GM21723 (cell line): ENCODE measurements around the gene FAM174C.

Experiments used
- ATAC-seq: cut with Tn5 transposase; IDR thresholded peaks from one replicate; pipeline ENCODE4 v1.9.1; 2021; ENCODE audit warnings: mild to moderate bottlenecking, moderate library complexity; ENCODE audit not compliant: unreplicated experiment

FAM174C gene

DNA sequence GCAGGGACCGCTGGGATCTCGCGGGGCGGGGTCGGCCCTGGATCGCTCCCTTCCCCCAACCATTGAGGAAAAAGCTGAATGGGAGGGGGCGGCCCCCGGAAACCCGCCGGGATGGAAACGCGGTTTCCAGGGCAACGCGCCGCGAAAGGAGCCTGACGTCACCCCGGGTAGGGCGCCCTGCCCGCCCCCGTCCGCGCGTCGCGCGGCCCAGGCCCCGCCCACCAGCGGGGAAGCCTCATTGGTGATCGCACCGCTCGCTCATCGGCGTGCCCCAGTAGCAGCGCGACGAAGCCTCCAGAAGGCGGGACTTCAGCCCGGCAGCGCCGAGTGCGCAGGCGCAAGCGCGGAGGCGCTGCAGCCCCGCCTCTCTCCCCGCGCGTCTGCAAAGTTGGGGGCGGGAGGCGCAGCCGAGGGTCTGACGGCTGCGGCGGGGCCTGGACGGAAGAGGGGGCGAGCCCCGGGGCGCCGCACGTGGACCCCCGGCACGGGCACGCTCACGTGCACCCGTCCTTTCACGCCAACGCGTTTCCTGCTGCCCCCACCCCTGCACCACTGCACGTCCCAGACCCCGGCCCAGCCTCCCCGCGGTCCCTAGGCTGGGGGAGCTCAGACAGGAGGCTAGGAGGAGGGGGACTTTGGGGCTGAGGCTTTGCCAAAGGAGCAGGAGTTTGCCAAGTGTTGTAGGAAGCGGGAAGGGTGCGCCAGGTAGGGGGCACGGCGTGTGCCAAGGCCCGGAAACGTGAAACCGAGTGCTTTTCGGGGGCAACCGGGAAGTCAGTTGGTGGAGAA lies 14.4 kb upstream of the FAM174C start:
- ATAC-seq: peak; percentile 49

DNA sequence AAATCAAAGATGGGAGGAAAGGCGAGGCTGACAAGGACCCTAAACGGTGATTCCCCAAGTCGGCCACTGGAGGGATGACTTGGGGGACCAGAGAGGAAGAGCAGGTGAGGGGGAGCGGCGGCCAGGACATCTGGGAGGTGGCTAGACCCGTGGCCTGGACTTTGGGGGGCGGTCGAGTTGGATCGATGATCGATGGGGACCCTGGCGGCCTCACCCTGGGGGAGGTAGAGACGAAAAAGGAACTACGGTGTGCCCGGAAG lies 13.9 kb upstream of the FAM174C start:
- ATAC-seq: no peak

DNA sequence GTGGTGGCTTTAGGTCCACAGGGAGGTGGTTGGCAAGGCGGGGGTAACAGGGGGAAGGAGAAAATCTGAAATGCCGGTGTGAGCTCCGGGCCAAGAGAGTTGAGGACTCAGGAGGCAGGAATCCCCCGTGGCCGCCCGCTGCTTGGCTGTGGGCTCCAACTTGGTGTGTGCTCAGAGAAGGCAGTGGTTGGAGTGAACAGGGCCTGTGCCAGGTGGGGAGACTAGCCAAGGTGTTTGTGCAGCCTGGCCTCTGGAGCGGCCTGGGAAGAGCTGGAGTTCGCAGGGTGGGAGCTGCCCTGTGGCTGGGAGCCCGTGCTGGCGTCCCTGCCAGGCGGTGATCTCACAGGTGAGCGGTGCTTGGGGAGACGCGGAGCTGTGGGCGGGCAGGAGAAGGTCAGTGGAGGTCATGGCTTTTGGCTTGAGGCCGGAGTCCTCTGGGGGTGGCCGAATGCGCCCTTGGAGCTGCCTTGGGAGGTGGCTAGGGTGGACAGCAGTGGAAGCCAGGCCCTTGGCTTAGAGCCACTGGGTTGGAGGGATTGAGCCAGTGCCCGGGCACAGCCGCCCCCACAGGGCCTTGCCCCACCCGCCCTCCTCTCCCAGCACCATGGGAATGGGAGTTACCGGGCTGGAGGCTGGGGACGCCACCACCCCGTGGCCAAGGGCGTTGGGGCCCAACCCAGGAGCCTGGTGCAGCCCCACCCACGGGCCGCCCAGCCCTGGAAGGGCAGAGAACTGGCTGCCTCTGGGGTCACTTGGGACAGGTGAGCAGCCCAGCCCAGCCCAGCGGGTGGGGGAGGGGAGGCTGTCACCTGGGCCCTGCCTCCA lies 13.3 kb upstream of the FAM174C start:
- ATAC-seq: no peak

DNA sequence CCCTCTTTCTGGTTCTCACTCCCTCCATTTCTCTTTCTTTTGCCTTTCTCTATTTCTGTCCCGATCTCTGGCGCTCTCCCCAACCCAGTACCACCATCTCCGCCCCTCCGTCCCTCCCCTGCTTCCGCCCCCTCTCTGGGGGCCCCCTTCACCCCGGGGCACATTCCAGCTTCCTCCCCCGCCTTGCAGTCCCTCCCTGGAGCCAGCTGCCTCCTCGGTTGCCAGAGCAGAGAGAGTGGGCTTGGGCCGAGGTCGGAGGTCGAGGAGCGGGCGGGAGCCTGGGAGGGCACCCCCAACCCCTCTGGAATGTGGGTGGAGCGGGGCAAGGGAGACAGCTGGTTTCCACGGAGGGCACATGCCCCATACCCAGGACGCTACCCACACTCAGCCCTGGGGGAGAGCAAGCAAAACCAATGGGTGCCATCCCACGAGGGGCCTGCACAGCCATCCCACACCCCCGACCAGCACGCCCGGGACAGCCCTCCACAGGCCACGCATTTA lies 12.7 kb upstream of the FAM174C start:
- no peak for ATAC-seq

DNA sequence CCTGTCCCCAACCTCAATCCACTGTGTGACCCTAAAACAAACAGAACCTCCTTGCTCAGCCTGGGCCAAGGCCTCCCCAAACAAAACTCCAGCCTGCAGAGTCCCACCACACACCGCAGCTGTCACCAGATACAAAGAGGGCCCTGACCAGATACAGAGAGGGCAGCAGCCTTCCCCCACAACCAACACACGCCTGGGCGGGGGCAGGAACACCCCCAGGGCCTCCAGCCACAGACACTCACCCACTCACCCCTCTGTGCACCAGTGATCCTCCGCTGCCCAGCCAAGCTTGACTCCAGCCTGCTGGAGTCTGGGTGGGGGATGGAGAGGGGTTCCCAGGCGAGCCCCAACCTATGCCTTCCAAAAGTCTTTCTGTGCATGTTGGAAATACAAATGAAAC lies 12.1 kb upstream of the FAM174C start:
- ATAC-seq: no peak

DNA sequence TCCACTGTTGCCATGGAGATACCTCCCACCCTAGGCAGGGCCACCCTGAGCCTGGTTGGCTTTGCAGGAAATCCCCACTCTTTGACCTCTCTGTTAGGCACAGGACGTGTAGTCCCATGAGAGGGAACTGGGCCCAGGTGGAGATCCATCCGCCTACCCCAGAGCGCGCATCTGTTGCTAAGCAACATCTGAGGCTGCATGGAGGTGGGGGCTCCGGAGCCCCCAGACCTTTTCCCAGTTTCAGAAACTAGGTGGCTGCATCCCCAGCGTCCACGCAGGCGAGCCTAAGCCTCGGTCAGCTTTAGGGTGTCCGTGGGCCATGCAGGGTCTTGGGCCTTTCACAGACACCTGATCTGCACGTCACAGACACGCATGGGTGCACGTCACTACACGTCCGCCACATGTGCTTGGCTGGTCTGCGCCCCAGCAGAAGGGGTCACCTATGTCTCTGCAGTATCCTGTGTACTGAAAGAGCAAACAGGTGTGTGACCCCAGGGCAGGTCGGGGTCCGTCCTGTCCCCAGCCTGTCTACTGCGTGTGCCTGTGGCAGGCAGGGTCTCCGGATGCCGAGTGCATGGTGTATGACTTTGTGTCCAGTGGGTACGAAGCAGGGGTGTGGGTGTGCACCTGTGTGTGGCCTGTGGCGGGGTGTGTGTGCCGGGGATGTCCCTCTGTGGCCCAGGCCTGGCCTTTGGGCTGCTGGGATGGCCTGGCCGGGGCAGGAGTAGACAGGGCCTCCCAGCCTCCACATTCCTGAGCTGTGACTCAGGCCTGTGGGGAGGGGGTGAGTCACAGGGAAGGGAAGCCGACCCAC lies 10.3 kb upstream of the FAM174C start:
- no peak for ATAC-seq

DNA sequence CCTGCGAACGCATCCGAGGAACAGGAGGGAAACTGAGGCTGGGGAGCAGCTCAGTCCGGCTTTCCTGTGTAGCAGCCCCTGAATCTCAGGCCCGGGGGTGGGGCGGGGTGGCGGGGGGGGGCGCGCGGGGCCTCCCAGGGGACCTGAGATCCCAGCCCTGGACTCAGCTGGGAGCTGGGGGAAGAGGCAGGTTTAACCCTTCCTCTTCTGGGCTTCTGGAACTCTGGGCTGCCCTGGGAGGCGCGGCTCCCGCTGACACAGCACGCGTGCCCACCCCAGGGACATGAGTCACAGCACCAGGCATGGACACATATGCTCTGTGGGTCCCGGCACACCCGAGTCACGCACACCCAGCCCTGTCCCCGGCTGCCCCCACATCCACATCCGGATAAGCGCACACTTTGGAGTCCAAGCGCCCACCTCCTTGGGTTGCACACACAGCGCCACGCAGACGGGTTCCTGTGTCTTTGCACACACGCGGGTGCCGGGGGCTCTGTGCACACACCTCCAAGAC lies 9.7 kb upstream of the FAM174C start:
- no peak for ATAC-seq

DNA sequence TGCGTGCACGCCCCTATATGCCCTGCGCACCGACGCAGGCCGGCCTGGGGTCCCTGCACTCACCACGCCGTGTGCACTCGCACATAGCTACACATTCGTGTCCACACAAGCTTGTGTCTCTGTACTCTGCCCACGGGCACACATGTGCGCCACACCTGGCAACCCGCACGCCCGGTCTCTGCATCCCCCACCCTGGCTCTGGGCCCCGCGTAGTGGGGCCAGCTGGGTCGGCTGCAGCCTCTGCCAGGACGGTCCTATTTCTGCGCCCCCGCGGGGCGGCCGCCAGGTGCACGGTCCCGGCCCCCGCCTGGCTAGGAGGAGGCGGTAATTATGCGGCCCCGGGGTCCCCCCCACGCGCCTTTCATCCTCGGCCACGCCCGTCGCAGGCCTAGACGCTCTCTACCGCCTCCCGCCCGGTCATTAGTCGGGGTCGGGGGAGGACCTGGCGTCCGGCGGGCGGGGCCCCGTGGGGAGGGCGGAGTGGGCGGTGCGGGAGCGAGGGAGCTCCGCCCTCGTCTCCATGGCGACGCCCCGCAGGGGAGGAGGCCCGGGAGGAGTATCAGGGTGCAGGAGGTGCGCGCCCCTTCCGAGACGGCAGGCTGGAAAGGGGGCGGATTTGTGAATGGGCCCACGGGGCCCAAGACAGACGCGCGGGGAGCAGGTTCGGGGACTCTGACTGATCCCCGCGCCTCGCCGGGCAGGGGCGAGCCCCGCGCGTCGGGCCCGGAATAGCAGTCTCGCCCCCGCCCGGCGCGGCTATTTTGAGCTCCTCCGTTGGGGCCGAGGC lies 9.0 kb upstream of the FAM174C start:
- peak; percentile 41 for ATAC-seq

DNA sequence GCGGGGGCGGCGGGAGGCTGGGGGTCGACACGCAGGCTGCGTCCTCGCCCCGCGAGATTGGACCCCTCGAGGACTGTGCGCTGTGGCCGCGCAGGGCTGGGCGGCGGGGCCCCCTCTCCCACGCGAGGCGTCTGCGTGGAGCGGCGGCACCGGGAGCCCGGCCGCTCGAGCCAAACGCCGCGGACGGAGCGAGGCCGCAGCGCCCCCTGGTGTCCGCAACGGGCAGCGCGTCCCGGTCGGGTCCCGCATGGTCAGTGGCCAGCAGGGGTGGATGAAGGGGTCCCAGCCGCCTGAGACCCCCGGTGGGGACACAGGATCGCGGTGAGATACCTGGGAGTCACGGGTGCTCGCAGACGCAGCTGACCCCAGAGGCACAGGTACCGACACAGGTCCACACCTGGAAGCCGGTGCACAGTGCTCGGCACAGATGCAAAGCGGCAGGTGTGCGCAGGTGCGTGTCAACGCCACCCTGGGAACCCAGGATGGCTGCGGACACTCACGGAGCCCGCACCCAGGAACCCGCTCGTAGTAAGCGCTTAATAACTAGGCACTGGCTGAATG lies 8.3 kb upstream of the FAM174C start:
- ATAC-seq: peak; percentile 18

DNA sequence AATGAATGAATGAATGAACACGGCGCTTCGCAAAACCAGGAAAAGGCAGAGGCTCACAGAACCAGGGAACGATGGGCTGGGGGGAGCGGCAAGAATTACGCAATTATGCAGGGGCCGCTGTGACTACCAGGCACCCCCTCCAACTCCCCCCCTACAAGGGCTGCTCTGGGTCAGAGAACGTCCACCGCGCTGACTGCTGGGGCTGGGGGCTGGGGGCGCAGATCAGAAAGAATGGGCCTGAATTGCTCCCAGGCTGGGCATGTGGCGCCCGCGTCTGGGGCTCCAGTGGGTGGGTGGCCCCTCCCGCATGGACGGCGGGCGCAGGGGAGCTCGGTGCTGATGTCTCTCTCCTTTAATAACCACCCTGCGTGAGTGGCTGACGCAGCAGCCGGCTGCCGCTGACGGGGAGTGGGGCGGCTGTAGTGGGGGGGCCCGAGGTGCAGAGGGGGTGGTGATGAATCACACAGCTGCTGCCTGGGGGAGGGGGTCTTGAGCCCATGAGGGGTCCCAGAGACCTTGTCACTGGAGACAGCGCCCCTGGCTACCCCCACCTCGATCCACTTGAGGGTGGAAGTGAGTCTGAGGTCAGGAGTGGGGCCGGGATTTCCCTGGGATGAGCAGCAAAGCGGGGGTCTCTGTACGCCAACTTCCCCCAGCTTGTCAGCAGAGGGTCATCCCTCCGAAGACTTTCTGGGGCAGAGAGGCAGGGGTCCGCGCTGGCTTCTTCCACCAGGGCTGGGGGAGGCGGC lies 7.7 kb upstream of the FAM174C start:
- no peak for ATAC-seq

DNA sequence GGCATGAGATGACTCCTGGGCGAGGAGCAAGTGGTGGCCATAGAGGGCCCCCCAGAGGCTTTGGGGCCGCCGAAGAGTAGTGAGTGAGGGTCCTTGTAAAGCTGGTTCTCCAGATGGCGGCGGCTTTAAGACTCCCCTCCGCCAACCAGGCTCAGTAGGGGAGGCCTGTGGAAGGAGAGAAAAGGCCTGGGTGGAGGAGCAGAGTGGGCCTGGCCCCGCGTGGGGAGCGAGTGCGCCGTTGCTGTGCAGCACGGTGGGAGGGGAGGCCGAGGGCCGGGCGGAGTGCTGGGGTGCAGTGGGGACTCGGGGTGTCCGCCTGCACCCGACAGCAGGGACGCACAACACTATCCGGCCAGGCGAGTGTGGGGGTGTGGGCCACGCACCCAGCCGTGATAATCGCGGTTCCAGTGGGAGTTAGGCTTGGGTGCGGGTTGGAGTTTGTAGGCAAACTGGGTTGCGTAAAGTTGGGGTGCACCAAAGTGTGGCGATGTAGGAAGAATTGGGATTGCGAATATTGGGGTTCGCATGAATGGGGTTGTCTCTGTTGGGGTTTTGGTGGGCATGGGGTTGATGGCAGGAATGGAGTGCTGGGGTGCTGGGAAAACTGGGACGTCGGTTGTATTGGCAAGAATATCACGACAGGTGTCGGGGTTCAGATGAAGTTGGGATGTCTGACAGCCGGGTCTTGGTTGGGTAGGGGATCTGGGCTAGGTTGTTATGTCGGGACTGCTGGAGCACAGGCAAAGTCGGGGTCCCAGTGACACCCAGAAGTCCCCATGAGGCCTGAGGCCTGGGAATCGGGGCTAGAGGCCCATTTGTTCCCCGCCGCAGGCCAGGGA lies 6.9 kb upstream of the FAM174C start:
- no peak for ATAC-seq

DNA sequence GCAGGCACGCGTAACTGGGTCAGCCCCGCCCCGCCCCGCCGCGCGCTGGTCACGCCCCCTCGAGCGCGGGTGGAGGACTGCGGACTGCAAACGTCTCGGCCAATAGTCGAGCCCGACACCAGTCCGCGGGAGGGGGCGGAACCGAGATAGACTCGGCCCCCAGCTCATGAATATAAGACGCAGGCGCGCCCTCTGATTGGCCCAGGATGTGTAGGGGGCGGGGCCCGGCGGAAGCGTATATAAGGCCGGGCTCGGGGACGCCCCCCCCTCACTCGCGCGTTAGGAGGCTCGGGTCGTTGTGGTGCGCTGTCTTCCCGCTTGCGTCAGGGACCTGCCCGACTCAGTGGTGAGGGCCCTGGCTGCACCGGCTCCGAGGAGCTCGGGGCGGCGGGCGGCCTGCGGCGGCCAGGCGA lies 6.3 kb upstream of the FAM174C start, which contains the start of gene CIRBP:
TSS of gene CIRBP (plus strand) at position 268 of the 413 bp plus-strand sequence. CDS start 1,602 bp downstream, outside the sequence.
- peak; percentile 45 for ATAC-seq

DNA sequence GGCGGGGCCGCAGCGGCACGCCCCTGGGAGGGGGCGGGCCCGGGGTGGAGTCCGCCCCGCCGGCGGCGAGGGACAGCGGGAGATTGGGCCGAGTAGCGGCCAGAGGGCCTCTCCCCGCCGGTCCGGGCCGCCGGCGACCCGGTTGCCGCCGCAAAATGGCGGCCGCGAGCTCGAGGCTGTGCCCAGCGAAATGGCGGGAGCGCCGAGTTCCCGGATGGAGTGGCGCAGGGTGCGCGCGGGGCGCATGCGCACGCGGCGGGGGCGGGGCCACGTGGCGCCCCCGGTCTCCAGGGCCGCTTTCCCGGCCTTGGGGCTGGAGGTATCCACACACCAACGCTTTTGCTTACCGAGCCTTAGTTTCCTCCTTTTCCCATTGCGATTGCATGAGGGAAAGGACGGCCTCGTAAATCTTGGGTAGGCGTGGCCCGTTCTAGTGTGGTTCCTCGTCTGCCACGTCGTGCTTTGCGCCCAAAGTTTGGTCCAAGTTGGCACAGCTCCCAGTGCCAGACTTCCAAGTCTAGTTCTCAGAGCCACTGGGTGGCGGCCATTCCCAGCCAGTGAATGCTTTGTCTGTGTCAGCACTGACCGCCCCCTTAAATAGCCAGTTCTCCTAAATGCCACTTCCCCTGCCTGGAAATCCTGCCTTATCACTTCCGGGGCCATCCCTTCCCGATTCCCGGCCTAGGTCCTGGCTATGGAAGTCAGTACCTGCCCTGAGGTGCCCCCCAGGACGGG lies 5.7 kb upstream of the FAM174C start:
- peak; percentile 22 for ATAC-seq

DNA sequence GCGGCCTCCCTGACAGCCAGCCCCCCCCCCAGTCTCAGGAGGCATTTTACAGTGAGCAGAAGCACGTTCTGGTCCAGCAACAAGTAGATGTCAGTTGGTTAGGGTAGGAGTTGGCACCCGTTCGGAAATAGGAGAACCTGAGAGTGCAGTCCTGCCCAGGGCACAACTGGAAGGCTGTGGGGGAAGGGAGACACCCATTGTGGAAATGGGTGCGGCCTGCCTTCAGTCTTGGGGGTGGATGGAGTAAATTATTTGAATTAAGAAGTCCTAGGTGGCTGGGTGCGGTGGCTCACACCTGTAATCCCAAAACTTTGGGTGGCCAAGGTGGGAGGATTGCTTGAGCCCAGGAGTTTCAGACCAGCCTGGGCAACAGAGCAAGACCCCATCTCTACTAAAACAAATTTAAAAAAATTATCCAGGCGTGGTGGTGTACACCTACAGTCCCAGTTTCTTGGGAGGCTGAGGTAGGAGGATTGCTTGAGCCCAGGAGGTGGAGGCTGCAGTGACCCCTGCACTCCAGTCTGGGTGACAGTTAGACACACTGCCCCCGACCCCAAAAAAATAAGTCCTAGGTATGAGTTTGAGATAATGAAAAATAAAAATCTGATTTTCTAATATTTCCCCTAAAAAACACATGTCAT lies 5.0 kb upstream of the FAM174C start:
- ATAC-seq: no peak

DNA sequence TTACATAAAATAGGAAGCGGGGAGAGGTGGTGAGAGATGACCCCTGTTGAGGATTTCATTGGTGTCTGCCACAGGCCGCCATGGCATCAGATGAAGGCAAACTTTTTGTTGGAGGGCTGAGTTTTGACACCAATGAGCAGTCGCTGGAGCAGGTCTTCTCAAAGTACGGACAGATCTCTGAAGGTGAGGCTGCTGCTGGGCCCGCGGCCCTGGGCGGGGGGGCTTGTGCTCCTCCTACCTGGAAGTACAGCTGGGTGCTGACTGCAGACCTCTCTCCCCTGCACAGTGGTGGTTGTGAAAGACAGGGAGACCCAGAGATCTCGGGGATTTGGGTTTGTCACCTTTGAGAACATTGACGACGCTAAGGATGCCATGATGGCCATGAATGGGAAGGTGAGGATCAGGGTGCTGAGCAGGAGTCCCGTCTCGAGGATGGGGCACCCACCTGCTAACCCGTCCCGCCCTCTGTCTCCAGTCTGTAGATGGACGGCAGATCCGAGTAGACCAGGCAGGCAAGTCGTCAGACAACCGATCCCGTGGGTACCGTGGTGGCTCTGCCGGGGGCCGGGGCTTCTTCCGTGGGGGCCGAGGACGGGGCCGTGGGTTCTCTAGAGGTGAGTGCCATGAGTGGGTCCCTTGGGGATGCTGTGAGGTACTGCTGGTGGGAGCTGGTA lies 4.3 kb upstream of the FAM174C start:
- no peak for ATAC-seq

DNA sequence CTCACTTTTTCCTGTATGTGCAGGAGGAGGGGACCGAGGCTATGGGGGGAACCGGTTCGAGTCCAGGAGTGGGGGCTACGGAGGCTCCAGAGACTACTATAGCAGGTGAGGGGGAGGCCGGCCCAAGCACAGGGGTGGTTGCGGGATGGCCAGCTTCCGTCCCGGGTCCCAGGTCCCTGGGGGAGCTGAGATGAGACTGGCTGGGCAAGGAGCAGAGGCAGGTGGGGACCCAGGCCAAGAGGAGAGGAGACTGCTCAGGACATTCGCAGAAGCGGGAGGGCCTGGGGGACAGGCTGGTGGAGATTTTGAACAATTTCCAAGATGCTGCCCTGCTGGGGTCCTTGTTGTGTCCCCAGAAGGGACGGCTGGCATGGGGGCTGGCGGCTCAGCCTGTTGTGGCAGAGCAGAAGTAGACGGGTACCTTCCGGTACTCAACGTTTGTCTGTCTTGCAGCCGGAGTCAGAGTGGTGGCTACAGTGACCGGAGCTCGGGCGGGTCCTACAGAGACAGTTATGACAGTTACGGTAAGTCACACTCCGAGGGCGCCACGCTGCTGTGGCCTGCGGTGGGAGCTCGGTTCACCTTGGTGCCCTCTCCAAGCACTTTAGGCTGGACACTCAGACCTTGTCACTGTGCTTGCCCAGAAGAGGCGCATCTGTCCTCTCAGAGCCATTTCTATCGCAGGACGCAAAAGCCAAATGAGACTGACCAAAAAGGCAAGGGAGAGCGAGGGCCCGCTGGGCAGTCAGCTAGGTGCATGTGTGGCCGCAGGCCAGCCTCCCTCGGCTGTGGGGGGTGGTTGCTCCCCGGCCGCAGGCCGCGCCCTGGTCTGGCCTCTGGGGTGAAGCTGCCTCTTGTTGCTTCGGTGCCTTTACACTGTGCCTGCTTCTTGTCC lies 3.6 kb upstream of the FAM174C start:
- ATAC-seq: no peak
